Measurements from ENCODE around the gene KIF3A.

KIF3A gene

DNA sequence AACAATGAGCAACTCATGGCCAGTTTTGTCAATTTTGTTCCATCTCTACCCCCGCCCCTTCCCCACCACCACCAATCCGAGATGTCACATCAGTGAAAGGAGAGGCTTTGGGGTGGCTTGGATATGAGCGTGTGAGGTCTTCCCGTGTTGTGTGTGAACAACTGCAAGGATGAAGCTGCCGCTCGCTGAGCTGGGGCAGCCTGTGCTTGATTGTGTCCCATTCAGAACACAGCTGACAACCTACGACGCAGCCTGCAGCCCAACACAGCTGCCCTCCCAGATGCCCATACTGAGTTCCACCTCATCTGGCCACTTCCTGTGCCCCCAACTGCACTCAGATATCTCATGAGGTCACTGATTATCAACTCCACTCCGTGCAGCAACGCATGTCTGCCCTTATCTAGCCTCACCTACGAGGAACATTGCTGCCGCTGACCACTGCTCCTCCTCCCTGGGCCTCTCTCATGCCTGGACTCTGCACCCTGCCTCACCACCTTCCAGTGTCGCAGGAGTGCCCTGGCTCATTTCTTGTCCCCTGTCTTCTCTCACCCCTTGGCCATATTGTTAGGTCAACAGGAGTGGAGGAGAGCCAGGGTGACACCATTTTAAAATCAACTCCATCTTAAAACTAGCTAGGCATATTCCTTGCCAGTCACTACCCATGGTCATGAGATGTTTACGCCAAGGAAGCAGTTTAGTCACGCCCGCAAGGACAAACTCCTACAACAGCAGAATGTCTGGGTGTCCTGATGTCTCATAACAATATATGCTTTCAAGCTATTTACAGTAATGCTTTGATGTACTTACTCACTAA lies 70.8 kb downstream of the KIF3A start:
- no peak overlapping the region for H3K4me3 ChIP-seq (ENCODE audit: low read depth, low read length)
- no peaks in the 10 kb centered on the region for H3K9me3 ChIP-seq
- no peaks in the 10 kb centered on the region for H3K36me3 ChIP-seq
- no peak for TF ChIP-seq CTCF (IDR thresholded peaks at IDR 0.05; ENCODE audit: low read depth, low read length)
- peaks cover 2% of the 10 kb centered on the region; the same call in 1 of the 2 replicates for H3K4me1 ChIP-seq
- no peaks in the 10 kb centered on the region for H3K27me3 ChIP-seq
- DNase-seq: no peak

- no peaks in the 10 kb centered on the region for H3K36me3 ChIP-seq
- TF ChIP-seq CTCF (IDR thresholded peaks at IDR 0.05; ENCODE audit: low read depth, low read length): no peak
- no peaks in the 10 kb centered on the region for H3K27me3 ChIP-seq
- no peaks in the 10 kb centered on the region for H3K9me3 ChIP-seq
- peaks cover 2% of the 10 kb centered on the region; the same call in 1 of the 2 replicates for H3K4me1 ChIP-seq
- no peak for DNase-seq
- no peak overlapping the region for H3K4me3 ChIP-seq (ENCODE audit: low read depth, low read length)
Observed at GRCh38 chr5:132665574-132666080, 71.7 kb downstream of the KIF3A start.

DNA sequence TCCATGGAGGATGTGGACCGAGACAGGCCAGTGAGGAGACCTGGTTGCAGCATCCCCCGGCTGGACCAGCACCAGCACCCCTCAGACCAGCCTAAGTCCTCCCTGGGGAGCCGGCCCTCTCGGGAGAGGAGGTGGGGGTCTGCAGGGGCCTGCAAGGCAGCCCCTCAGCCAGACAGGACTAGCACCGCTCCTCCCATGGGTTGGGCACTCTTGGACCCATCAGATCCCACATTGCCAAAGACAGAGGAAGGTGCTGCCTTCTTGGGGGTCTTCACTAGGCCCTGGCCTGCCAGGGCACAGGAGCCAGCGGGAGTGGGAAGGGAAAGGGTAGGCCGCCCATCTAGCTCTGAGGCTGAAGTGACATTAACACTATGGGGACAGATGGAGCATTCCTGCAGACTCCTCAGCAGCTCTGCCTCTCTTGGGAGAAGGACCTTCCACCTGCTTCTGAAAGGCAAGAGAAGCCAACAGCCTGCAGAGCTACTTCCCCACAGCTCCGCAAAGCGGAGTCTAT lies 72.6 kb downstream of the KIF3A start:
- TF ChIP-seq CTCF (IDR thresholded peaks at IDR 0.05; ENCODE audit: low read depth, low read length): no peak
- H3K36me3 ChIP-seq: no peaks in the 10 kb centered on the region
- no peaks in the 10 kb centered on the region for H3K9me3 ChIP-seq
- H3K4me3 ChIP-seq (ENCODE audit: low read depth, low read length): no peak overlapping the region
- H3K27me3 ChIP-seq: no peaks in the 10 kb centered on the region
- peaks cover 2% of the 10 kb centered on the region; the same call in 1 of the 2 replicates for H3K4me1 ChIP-seq
- no peak for DNase-seq

DNA sequence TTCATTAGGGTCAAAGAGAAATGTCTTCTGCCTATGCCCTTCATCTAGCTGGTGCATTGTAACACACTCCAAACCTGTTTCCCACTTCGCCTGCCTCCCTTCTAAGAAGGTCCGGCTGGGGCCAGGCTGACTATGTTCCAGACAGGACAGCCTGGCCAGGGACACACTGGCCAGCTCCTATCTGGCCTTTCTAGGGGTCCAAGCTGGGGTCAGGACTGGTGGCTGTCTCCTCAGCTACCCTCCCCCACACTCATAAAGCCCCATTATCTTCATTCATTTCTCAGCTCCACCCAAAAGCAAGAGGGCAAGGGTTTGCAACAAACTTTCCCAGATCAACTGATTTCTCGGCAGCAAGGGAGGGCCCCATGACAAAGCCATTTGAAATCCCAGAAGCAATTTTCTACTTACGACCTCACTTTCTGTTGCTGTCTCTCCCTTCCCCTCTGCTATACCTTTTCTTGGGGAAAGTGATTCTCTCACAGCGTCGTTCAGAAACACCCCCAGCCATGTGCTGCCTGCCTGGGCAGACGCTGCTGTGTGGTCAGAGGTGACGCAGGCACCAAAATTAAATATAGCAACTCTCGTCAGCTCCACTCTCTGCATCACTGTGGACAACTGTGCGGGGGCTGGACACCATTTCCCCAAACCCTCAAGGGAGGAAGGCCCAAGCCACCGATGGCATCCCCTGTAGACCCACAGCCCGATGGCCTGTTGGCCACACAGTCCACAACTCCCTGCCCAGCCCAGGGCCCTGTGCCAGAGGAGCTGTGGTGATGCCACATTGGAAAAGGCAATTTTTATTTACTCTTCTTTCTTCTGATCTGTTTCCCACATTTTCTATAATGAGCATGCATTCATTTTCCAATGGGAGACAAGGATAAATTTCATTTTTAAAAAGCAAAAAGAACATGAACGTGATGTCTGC lies 73.3 kb downstream of the KIF3A start:
- Histone ChIP-seq H3K4me3 (ENCODE audit: low read depth, low read length) (no peak overlapping the region), H3K27me3 (no peaks in the 10 kb centered on the region), H3K9me3 (no peaks in the 10 kb centered on the region), H3K36me3 (no peaks in the 10 kb centered on the region), H3K4me1 (peaks cover 2% of the 10 kb centered on the region; the same call in 1 of the 2 replicates)
- no peak for DNase-seq
- TF ChIP-seq CTCF (IDR thresholded peaks at IDR 0.05; ENCODE audit: low read depth, low read length): no peak

DNA sequence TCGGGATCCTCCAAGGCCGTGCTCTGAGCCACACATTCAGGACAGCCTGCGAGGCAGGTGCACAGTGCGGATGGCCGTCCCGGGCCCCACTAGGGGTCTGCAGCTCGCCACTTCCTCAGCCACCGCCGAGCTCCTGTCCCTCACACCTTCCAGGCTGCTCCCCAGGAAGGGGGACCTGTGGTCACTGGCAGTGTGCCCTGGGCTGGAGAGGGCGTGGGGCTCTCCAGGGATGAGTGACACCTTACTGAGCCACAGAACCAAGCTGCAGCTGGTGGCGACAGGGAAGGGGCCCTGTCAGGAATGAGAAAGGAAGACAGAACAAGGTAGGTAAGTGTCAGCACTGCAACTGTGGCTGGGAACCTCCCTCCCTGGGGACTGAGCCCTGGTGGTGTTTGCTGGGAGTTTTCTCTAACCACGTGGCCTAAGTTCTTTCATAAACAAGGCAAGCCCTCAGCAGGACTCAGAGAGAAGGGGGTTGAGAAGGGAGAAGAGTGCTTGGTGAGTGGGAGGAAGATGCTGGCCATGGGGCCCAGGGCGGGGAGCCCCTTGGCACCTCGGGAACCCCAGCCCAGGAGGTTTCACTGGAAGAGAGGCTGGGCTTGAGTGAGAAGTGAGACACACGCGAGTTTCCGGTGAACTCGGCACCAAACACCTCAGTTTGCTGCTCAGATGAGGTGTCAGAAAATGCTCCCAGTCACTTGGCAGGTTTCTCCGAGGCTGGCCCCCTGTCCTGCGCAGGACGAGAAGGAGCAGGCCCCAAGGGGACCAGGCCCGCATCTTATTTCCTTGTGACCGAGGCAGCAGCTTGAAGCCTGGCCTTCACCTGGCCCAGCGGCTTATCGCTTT lies 74.2 kb downstream of the KIF3A start:
- no peaks in the 10 kb centered on the region for H3K36me3 ChIP-seq
- H3K4me3 ChIP-seq (ENCODE audit: low read depth, low read length): no peak overlapping the region
- no peaks in the 10 kb centered on the region for H3K9me3 ChIP-seq
- TF ChIP-seq CTCF (IDR thresholded peaks at IDR 0.05; ENCODE audit: low read depth, low read length): no peak; the same call in 1 of the 2 replicates
- peaks cover 2% of the 10 kb centered on the region; the same call in 1 of the 2 replicates for H3K4me1 ChIP-seq
- DNase-seq: peak; percentile 56
- no peaks in the 10 kb centered on the region for H3K27me3 ChIP-seq
